CD14-positive monocyte (primary cell): ENCODE results near the gene TPRG1. TPM values are rescaled to one million over a fixed set of nuclear protein-coding genes. Genes with fewer than 3 reads are reported as not detected.
A peak's percentile ranks its signal among the peaks of the same experiment; 100 is the strongest.

ENCODE experiments used
- DNase-seq, 3 donors: peaks; one replicate each; pipeline ENCODE4 v3.0.0-alpha.2; 2011 to 2022
- H2AFZ ChIP-seq: 2 replicates; pipeline ENCODE4 v1.6.0; 2012; ENCODE audit warnings: mild to moderate bottlenecking, low read depth, low read length, inconsistent platforms; ENCODE audit not compliant: insufficient read depth, poor library complexity, severe bottlenecking
- H3K27ac ChIP-seq, 2 donors: 1 replicate in 1 of 2; 2 replicates in 1 of 2; pipeline ENCODE4 v1.5.1; 2012 to 2013; ENCODE audit warnings: low read length in 2 of 2, control low read depth in 1 of 2, inconsistent platforms in 1 of 2, low read depth in 1 of 2, mild to moderate bottlenecking in 1 of 2
- H3K27me3 ChIP-seq, 2 donors: one replicate each; pipeline versions ENCODE4 v1.6.0 to v1.6.1; 2011 to 2013; ENCODE audit warnings: low read length in 2 of 2; ENCODE audit not compliant: control insufficient read depth in 2 of 2, insufficient read depth in 2 of 2
- H3K36me3 ChIP-seq, 2 donors: replicated peaks in 1 of 2; 1 replicate in 1 of 2; 2 replicates in 1 of 2; pipeline versions ENCODE4 v1.5.1 to v1.6.1; 2012 to 2013; ENCODE audit warnings: low read length in 2 of 2, control low read depth in 1 of 2, inconsistent platforms in 1 of 2, mild to moderate bottlenecking in 1 of 2; ENCODE audit not compliant: insufficient read depth in 2 of 2, control insufficient read depth in 1 of 2
- H3K4me1 ChIP-seq, 2 donors: 1 replicate in 1 of 2; 2 replicates in 1 of 2; pipeline versions ENCODE4 v1.5.1 to v1.6.1; 2012 to 2013; ENCODE audit warnings: low read length in 2 of 2, control low read depth in 1 of 2, inconsistent platforms in 1 of 2, mild to moderate bottlenecking in 1 of 2, moderate library complexity in 1 of 2; ENCODE audit not compliant: insufficient read depth in 2 of 2, control insufficient read depth in 1 of 2
- H3K4me2 ChIP-seq: replicated peaks from 2 replicates; pipeline ENCODE3; 2012; ENCODE audit warnings: low read length, moderate library complexity, mild to moderate bottlenecking; ENCODE audit not compliant: poor library complexity, severe bottlenecking; ENCODE audit errors: extremely low read depth
- H3K4me3 ChIP-seq, 3 experiments: fragments of 200-600 bp in 1 of 3; sonication (generic) in 1 of 3; replicated peaks in 1 of 3; 1 replicate in 2 of 3; 2 replicates in 1 of 3; pipeline ENCODE4 v1.5.1; 2011 to 2013; ENCODE audit warnings: low read length in 3 of 3, mild to moderate bottlenecking in 3 of 3, control low read depth in 2 of 3, low read depth in 2 of 3, inconsistent platforms in 1 of 3, moderate library complexity in 1 of 3
- H3K79me2 ChIP-seq: 2 replicates; pipeline ENCODE4 v1.6.0; 2012; ENCODE audit warnings: mild to moderate bottlenecking, control low read depth, inconsistent platforms, low read length, moderate library complexity; ENCODE audit not compliant: insufficient read depth
- H3K9ac ChIP-seq: 2 replicates; pipeline ENCODE4 v1.6.0; 2017; ENCODE audit warnings: low read length, mild to moderate bottlenecking; ENCODE audit not compliant: insufficient read depth, poor library complexity, severe bottlenecking
- H3K9me3 ChIP-seq, 2 donors: replicated peaks in 1 of 2; 1 replicate in 1 of 2; 2 replicates in 1 of 2; pipeline versions ENCODE4 v1.5.1 to v1.6.1; 2012 to 2013; ENCODE audit warnings: low read length in 2 of 2, control low read depth in 1 of 2; ENCODE audit not compliant: control insufficient read depth in 1 of 2, insufficient read depth in 1 of 2
- H4K20me1 ChIP-seq: 2 replicates; pipeline ENCODE4 v1.6.0; 2012; ENCODE audit warnings: mild to moderate bottlenecking, low read length, control low read depth, moderate library complexity; ENCODE audit not compliant: insufficient read depth
- H3K27ac Mint-ChIP-seq, 7 donors: one replicate each; pipeline ENCODE4 v1.8.0; 2020; ENCODE audit warnings: mild to moderate bottlenecking in 7 of 7, mixed read lengths in 7 of 7, moderate library complexity in 6 of 7, inconsistent platforms in 2 of 7
- H3K27me3 Mint-ChIP-seq, 3 donors: one replicate each; pipeline ENCODE4 v1.8.0; 2021 to 2022; ENCODE audit warnings: low read depth in 3 of 3, mild to moderate bottlenecking in 3 of 3, mixed read lengths in 3 of 3, moderate library complexity in 3 of 3, inconsistent platforms in 1 of 3
- H3K36me3 Mint-ChIP-seq, 2 donors: one replicate each; pipeline ENCODE4 v1.8.0; 2020; ENCODE audit warnings: mixed read lengths in 2 of 2, inconsistent platforms in 1 of 2, mild to moderate bottlenecking in 1 of 2
- H3K4me1 Mint-ChIP-seq: one replicate; pipeline ENCODE4 v1.8.0; 2020; ENCODE audit warnings: mild to moderate bottlenecking, mixed read lengths
- H3K4me3 Mint-ChIP-seq, 2 donors: one replicate each; pipeline ENCODE4 v1.8.0; 2020; ENCODE audit warnings: mild to moderate bottlenecking in 2 of 2, mixed read lengths in 2 of 2, moderate library complexity in 1 of 2
- H3K9me3 Mint-ChIP-seq, 7 donors: one replicate each; pipeline ENCODE4 v1.8.0; 2020 to 2022; ENCODE audit warnings: mixed read lengths in 7 of 7, mild to moderate bottlenecking in 6 of 7, moderate library complexity in 6 of 7, inconsistent platforms in 2 of 7
- CTCF ChIP-seq: fragments of 200-600 bp; IDR thresholded peaks from one replicate; pipeline ENCODE4 v1.8.0; 2022; ENCODE audit warnings: antibody characterized with exemption, mild to moderate bottlenecking
- WGBS: methylation state at CpG from one replicate; pipeline ENCODE4 v1.1.5; 2013; ENCODE audit warnings: missing lambda C conversion rate; ENCODE audit not compliant: insufficient coverage; 5-methylcytosine and 5-hydroxymethylcytosine counted together
- intact Hi-C, 2 donors: fragments of 100-400 bp; cut with micrococcal nuclease; formaldehyde crosslinking; loops; one replicate each; pipeline versions ENCODE4 v1.15.0 to v1.15.1; 2023
- polyA plus RNA-seq, 3 donors: library from polyadenylated mRNA; depleted of rRNA in 1 of 3; unstranded in 2 of 3; stranded (reverse) in 1 of 3; fragments of 300-500 nt in 2 of 3; fragments of >200 nt in 1 of 3; fragmentation: Illumina TruSeq in 2 of 3; gene quantifications; 1 replicate in 2 of 3; 2 replicates in 1 of 3; pipeline ENCODE4 v1.2.3, GENCODE V29; 2012 to 2021

TPRG1 gene
- polyA plus RNA-seq, 3 donors: 0.14 to 1.7 (median 0.55) TPM

- Mint-ChIP-seq H3K27me3 (no peaks in the 10 kb centered on the region), H3K4me1 (no peaks in the 10 kb centered on the region), H3K27ac (peak overlapping the region in 1 of 7 donors; percentile 50), H3K36me3 (no peaks in the 10 kb centered on the region), H3K9me3 (peaks cover 0 to 5% (median 0%) of the 10 kb centered on the region in 7 donors), H3K4me3 (no peak overlapping the region)
- H3K9ac ChIP-seq: no peak overlapping the region
- H3K36me3 ChIP-seq: no peaks in the 10 kb centered on the region
- no peak overlapping the region for H3K4me2 ChIP-seq
- no peaks in the 10 kb centered on the region for H3K4me1 ChIP-seq
- no peak for TF ChIP-seq CTCF
- H4K20me1 ChIP-seq: no peaks in the 10 kb centered on the region
- 100% methylated on average over 1 of the region's 3 CpGs for WGBS
- no peak for DNase-seq
- no peaks in the 10 kb centered on the region for H3K9me3 ChIP-seq
- H3K79me2 ChIP-seq: no peaks in the 10 kb centered on the region
- no peak overlapping the region for H3K4me3 ChIP-seq
- H3K27me3 ChIP-seq: no peaks in the 10 kb centered on the region
- H2AFZ ChIP-seq: no peak overlapping the region
- no peak overlapping the region for H3K27ac ChIP-seq
- intact Hi-C loops: no loop called here
Measured at GRCh38 chr3:189363590-189364255, 192.0 kb downstream of the TPRG1 start.

DNA sequence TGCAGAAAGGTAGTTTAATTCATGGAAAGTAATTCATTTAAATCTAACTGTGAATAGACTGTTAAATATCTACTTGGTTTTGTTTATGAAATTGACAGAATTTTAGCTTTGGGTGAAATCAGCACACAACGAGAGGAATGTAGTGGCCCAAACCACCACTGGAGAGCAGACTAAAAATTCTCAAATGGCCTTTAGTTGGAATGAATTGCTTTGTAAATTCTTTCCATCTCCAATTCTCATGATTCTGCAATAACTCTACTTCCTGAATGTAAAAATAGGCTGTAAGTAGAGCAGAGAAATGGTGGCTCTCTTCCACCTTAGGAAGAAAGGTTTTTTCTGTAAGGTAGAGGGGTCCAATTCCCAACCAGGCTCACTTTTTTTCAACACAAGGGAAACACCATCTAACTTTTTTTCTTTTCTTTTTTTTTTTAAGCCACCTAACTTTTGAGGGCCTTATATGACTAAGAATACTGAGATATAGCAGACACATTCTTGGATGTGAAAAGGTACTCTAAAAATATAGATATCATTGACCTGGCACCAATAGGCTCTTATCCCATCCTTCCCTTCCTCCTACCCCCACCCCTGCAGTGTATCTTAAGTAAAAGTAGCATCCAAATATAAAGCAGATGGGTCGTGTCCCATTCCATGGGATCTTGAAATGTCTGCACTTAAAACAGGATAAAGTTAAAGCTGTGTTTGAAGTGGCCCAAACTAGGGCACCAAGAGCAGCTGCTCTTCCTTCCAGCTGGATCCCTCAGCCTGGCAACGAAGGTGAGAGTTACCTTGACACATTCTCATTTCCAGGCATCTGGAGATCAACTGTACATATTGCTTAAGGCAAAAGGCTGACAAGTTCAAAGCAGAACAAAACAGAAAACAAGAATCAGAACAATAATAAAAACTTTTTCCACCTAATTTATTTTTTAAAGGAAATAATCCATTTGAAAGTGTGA lies 194.1 kb downstream of the TPRG1 start:
- no peak overlapping the region for H3K4me3 Mint-ChIP-seq
- H4K20me1 ChIP-seq: no peaks in the 10 kb centered on the region
- no peak overlapping the region for H3K4me3 ChIP-seq
- H3K4me1 Mint-ChIP-seq: no peaks in the 10 kb centered on the region
- intact Hi-C loops: no loop called here
- no CpG with 5 or more reads among the region's 3 CpGs for WGBS
- H3K27ac ChIP-seq: no peak overlapping the region
- H2AFZ ChIP-seq: no peak overlapping the region
- DNase-seq: no peak
- H3K36me3 Mint-ChIP-seq: no peaks in the 10 kb centered on the region
- H3K79me2 ChIP-seq: no peaks in the 10 kb centered on the region
- H3K9me3 Mint-ChIP-seq: peaks cover 0 to 11% (median 4%) of the 10 kb centered on the region in 7 donors
- H3K4me2 ChIP-seq: no peak overlapping the region
- H3K9ac ChIP-seq: no peak overlapping the region
- H3K27me3 Mint-ChIP-seq: no peaks in the 10 kb centered on the region
- TF ChIP-seq CTCF: no peak
- H3K27ac Mint-ChIP-seq: no peak overlapping the region
- no peaks in the 10 kb centered on the region for H3K4me1 ChIP-seq
- H3K27me3 ChIP-seq: no peaks in the 10 kb centered on the region
- no peaks in the 10 kb centered on the region for H3K36me3 ChIP-seq
- H3K9me3 ChIP-seq: no peaks in the 10 kb centered on the region
